Upper lobe of left lung (tissue), 6 donors: ENCODE data around the gene GASK1A. TPM values are rescaled to one million over a fixed set of nuclear protein-coding genes. Genes with fewer than 3 reads are reported as not detected.

Experiments
- ATAC-seq, 2 donors: fragments of 200-7000 bp; cut with Tn5 transposase; one replicate each; pipeline ENCODE4 v1.9.1; 2022; ENCODE audit warnings: mild to moderate bottlenecking in 2 of 2, moderate library complexity in 2 of 2; ENCODE audit not compliant: low FRiP score in 2 of 2
- DNase-seq, 2 donors: peaks; one replicate each; pipeline ENCODE4 v3.0.0-alpha.2; 2019 to 2020
- H3K27ac ChIP-seq, 4 donors: fragments of 200-600 bp; sonication (generic); one replicate each; pipeline ENCODE4 v1.5.1; 2016 to 2019
- H3K27me3 ChIP-seq, 4 donors: fragments of 200-600 bp; sonication (generic); one replicate each; pipeline ENCODE4 v1.5.1; 2017 to 2019
- H3K36me3 ChIP-seq, 4 donors: fragments of 200-600 bp; sonication (generic); one replicate each; pipeline ENCODE4 v1.5.1; 2016 to 2019
- H3K4me1 ChIP-seq, 4 donors: fragments of 200-600 bp; sonication (generic); one replicate each; pipeline ENCODE4 v1.5.1; 2018 to 2019
- H3K4me3 ChIP-seq, 4 donors: fragments of 200-600 bp; sonication (generic); one replicate each; pipeline ENCODE4 v1.5.1; 2017 to 2019; ENCODE audit warnings: mild to moderate bottlenecking in 2 of 4, moderate library complexity in 1 of 4
- H3K9me3 ChIP-seq, 4 donors: fragments of 200-600 bp; sonication (generic); one replicate each; pipeline ENCODE4 v1.5.1; 2018 to 2019
- EP300 ChIP-seq, 4 donors: sonication (generic); formaldehyde crosslinking; IDR thresholded peaks; one replicate each; pipeline ENCODE4 v1.5.1; 2017; ENCODE audit warnings: antibody characterized with exemption in 4 of 4, control low read depth in 2 of 4
- POLR2A ChIP-seq, 4 donors: fragments of 450-650 bp; IDR thresholded peaks; one replicate each; pipeline ENCODE4 v1.5.1; 2016 to 2017; ENCODE audit warnings: antibody characterized with exemption in 4 of 4, mild to moderate bottlenecking in 2 of 4
- POLR2AphosphoS5 ChIP-seq, 2 donors: sonication (generic); formaldehyde crosslinking; IDR thresholded peaks; one replicate each; pipeline ENCODE4 v1.5.1; 2017; ENCODE audit warnings: antibody characterized with exemption in 2 of 2
- WGBS, 2 donors: methylation state at CpG; one replicate each; pipeline ENCODE4 v1.1.5; 2017 to 2018; 5-methylcytosine and 5-hydroxymethylcytosine counted together
- total RNA-seq, 6 donors: library from RNA; depleted of rRNA in 4 of 6; stranded (reverse); fragments of >200 nt in 4 of 6; gene quantifications; one replicate each; pipeline versions ENCODE4 v1.1.0 to v1.2.1, GENCODE V29; 2016 to 2021
- TF ChIP-seq, protein P1 (sequence below), 6 experiments: fragments of 450-650 bp in 4 of 6; fragments of 200-600 bp in 2 of 6; sonication (generic) in 2 of 6; IDR thresholded peaks; one replicate each; pipeline ENCODE4 v1.5.1; 2016 to 2019; ENCODE audit warnings: antibody characterized with exemption in 6 of 6
- donor health status: DM: no; HTN: no; CAD: no; lungs with moderate emphysema.
- donor health status: DM: no; HTN: yes; CAD: no; lungs with severe emphysema.

Gene GASK1A
- total RNA-seq, 6 donors from 2014 or later, result 2.5 to 9.4 (median 7.7) TPM

DNA sequence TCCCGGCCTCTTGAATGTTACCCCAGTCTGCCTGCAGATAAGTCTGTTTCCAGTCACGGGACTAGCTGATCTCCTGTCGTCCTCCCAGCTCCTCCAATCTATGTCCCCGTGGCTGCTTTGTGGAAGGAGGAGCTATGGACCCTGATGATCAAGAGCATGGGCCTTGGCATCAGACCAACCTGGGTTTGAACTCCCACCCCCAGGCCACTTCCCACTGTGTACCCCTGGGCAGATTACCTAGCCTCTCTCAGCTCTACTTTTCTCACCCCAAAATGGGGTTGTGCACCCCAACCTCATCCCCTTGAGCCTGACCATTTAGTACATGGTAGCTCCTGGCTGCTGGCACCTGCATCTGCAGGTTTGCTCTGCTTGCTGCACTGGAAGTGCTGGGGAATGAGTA, 55.8 kb downstream of the GASK1A start:
- H3K9me3 ChIP-seq, result no peaks in the 10 kb centered on the region
- H3K36me3 ChIP-seq, result no peaks in the 10 kb centered on the region
- no peak overlapping the region for H3K27ac ChIP-seq
- DNase-seq (no peak), ATAC-seq (no peak)
- peaks cover 0 to 7% (median 0%) of the 10 kb centered on the region in 4 donors for H3K4me1 ChIP-seq
- TF ChIP-seq, protein P1, sequence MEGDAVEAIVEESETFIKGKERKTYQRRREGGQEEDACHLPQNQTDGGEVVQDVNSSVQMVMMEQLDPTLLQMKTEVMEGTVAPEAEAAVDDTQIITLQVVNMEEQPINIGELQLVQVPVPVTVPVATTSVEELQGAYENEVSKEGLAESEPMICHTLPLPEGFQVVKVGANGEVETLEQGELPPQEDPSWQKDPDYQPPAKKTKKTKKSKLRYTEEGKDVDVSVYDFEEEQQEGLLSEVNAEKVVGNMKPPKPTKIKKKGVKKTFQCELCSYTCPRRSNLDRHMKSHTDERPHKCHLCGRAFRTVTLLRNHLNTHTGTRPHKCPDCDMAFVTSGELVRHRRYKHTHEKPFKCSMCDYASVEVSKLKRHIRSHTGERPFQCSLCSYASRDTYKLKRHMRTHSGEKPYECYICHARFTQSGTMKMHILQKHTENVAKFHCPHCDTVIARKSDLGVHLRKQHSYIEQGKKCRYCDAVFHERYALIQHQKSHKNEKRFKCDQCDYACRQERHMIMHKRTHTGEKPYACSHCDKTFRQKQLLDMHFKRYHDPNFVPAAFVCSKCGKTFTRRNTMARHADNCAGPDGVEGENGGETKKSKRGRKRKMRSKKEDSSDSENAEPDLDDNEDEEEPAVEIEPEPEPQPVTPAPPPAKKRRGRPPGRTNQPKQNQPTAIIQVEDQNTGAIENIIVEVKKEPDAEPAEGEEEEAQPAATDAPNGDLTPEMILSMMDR (IDR thresholded peaks at IDR 0.05), result no peak
- TF ChIP-seq POLR2A (IDR thresholded peaks at IDR 0.05), result no peak
- no peak for TF ChIP-seq EP300 (IDR thresholded peaks at IDR 0.05)
- TF ChIP-seq POLR2AphosphoS5 (IDR thresholded peaks at IDR 0.05), result no peak
- no peak overlapping the region for H3K4me3 ChIP-seq
- H3K27me3 ChIP-seq, result no peaks in the 10 kb centered on the region
- 91 to 92% methylated on average over 4 of the region's 4 CpGs for WGBS, 2 donors

DNA sequence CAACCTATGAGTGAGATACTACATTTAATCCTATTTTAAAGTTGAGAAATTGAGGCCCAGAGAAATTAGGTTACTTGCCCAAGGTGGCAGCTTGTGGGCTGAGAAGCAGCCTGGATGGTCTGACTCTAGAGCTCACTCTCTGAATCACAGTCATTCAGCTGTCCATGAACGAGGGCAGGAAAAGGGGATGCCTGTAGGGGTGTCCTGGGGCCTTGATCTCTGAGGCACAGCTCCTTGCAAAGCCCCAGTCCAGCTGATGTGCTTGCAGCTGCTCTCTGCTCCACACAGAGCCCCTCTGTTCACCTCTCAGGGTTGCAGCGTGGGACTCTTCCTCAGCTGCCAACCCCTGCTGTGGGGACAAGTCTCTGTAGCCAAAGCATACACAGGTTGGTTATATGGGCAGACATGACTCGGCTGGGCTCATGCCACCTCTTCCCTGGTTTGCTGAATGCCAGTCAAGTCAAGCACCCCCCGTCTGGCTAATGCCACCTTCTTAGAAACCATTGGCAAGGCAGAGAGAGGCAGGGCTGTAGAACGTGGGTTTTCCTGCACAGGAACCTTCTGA, 56.8 kb downstream of the GASK1A start:
- no peak overlapping the region for H3K4me3 ChIP-seq
- WGBS, 2 donors, result 80 to 84% methylated on average over 3 to 5 of the region's 5 CpGs
- H3K36me3 ChIP-seq, result no peaks in the 10 kb centered on the region
- no peak for DNase-seq
- peaks cover 0 to 7% (median 0%) of the 10 kb centered on the region in 4 donors for H3K4me1 ChIP-seq
- no peak for ATAC-seq
- H3K27ac ChIP-seq, result no peak overlapping the region
- TF ChIP-seq POLR2AphosphoS5 (IDR thresholded peaks at IDR 0.05), result no peak
- no peak for TF ChIP-seq EP300 (IDR thresholded peaks at IDR 0.05)
- TF ChIP-seq, protein P1 (IDR thresholded peaks at IDR 0.05), result no peak
- H3K27me3 ChIP-seq, result no peaks in the 10 kb centered on the region
- no peaks in the 10 kb centered on the region for H3K9me3 ChIP-seq

DNA sequence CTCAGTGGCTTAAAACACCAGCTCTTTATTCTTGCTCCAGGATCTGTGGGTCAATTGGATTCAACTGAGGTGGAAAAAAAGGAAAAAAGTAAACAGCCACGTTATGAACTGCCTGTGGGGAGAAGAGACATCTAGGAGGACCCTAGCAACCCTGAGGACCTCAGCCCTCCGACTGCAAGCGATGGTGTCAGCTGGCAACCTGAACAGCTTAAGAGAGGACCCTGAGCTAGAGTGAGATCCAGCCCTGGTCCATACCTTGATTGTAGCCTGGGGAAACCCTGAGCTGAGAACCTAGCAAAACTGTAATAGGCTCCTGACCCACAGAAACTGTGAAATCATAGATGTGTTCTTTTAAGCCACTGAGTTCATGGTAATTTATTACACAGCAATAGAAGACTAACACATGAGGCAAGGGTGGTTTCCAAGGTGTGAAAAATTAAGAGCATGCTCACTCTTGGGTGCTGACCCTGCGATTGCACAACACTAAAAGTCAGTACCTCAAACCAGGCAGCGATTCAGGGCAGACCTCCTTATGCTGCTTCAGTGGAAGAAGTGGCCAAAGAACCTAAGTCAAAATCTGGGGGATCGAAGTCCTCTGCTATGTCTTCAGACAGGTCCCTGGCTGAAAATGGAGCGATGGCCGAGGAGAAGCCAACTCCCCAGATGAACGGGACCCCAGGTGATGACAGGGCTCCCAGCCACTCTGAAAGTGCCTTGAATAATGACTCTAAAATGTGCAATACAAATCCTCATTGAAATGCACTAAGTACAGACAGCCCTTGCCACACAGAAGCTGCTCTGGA, 57.7 kb downstream of the GASK1A start:
- TF ChIP-seq EP300 (IDR thresholded peaks at IDR 0.05) (no peak), POLR2AphosphoS5 (IDR thresholded peaks at IDR 0.05) (no peak), POLR2A (IDR thresholded peaks at IDR 0.05) (no peak)
- TF ChIP-seq, protein P1 (IDR thresholded peaks at IDR 0.05), result no peak
- WGBS, 2 donors, result 83 to 87% methylated on average over 9 of the region's 9 CpGs

DNA sequence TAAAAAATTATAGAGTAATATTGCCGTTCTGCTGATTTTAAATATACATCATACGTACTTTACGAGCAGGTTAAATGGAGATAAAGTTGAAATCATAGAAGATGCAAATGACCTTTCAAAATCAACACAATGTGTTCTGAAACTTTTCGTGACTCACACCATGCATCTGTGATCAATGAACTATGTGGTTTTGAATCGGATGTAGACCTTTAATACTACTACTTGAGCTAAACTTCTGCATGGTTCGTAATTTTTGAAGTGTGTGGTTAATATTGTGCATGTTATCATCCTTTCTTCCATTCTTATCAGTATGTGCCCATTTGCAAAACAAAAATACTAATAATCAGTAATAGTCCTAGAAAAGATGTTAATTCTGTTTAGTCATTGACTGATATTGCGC, 58.9 kb downstream of the GASK1A start:
- no peak for TF ChIP-seq EP300 (IDR thresholded peaks at IDR 0.05)
- TF ChIP-seq POLR2AphosphoS5 (IDR thresholded peaks at IDR 0.05), result no peak
- TF ChIP-seq POLR2A (IDR thresholded peaks at IDR 0.05), result no peak
- ATAC-seq (no peak), DNase-seq (no peak)
- no peak overlapping the region for H3K4me3 ChIP-seq
- H3K9me3 ChIP-seq, result no peaks in the 10 kb centered on the region
- no peaks in the 10 kb centered on the region for H3K36me3 ChIP-seq
- H3K27me3 ChIP-seq, result no peaks in the 10 kb centered on the region
- H3K4me1 ChIP-seq, result no peaks in the 10 kb centered on the region
- 85 to 88% methylated on average over 7 of the region's 7 CpGs for WGBS, 2 donors
- H3K27ac ChIP-seq, result no peak overlapping the region

More for the DNA sequence above, 57.7 kb downstream of the GASK1A start:
- Histone ChIP-seq H3K4me1 (no peaks in the 10 kb centered on the region), H3K4me3 (no peak overlapping the region), H3K27me3 (no peaks in the 10 kb centered on the region), H3K36me3 (no peaks in the 10 kb centered on the region), H3K27ac (no peak overlapping the region), H3K9me3 (no peaks in the 10 kb centered on the region)
- DNase-seq (no peak), ATAC-seq (no peak)

DNA sequence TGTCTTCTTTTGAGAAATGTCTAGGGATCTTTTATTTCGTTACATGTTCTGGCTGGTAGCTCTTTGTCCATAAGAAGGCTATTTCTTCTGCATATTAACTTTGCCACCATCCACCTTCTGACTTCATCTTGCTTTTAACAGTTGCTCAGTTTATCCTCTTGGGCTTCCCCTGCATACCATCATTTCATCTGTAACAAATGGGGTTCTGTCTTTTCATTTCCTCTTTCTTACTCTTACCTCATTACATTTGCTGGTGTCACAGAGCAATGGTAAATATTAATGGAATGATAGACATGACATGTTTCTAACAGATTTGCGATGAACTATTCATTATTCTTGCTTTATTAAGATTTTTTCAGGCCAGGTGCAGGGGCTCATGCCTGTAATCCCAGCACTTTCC, 62.4 kb downstream of the GASK1A start:
- TF ChIP-seq POLR2A (IDR thresholded peaks at IDR 0.05) (no peak), POLR2AphosphoS5 (IDR thresholded peaks at IDR 0.05) (no peak), EP300 (IDR thresholded peaks at IDR 0.05) (no peak)
- TF ChIP-seq, protein P1 (IDR thresholded peaks at IDR 0.05), result no peak
- no peak for ATAC-seq
- 96 to 100% methylated on average over 2 of the region's 2 CpGs for WGBS, 2 donors
- no peaks in the 10 kb centered on the region for H3K36me3 ChIP-seq
- H3K9me3 ChIP-seq, result peaks cover 0 to 24% (median 11%) of the 10 kb centered on the region in 4 donors
- DNase-seq, result no peak
- H3K27me3 ChIP-seq, result no peaks in the 10 kb centered on the region
- no peak overlapping the region for H3K4me3 ChIP-seq
- H3K4me1 ChIP-seq, result no peaks in the 10 kb centered on the region
- no peak overlapping the region for H3K27ac ChIP-seq
